HEK293 (cell line): ENCODE data around the gene AKAP14.
A peak's percentile ranks its signal among the peaks of the same experiment; 100 is the strongest.

Source experiments
- BCL6B ChIP-seq: fragments of 450-650 bp; formaldehyde crosslinking; IDR thresholded peaks from 2 replicates; pipeline ENCODE4 v1.5.1; 2017; ENCODE audit warnings: missing biosample characterization, missing genetic modification characterization
- FEZF1 ChIP-seq: fragments of 450-650 bp; formaldehyde crosslinking; IDR thresholded peaks from 2 replicates; pipeline ENCODE4 v1.5.1; 2016; ENCODE audit warnings: missing biosample characterization, missing genetic modification characterization
- KLF1 ChIP-seq: fragments of 450-650 bp; formaldehyde crosslinking; IDR thresholded peaks from 2 replicates; pipeline ENCODE4 v1.5.1; 2016; ENCODE audit warnings: missing biosample characterization, missing genetic modification characterization
- KLF8 ChIP-seq: fragments of 450-650 bp; formaldehyde crosslinking; IDR thresholded peaks from 2 replicates; pipeline ENCODE4 v1.5.1; 2016; ENCODE audit warnings: missing biosample characterization, missing genetic modification characterization
- TCF7L2 ChIP-seq: IDR thresholded peaks from 2 replicates; pipeline ENCODE4 v1.6.1; 2011; ENCODE audit warnings: low read depth, mild to moderate bottlenecking, inconsistent platforms, low read length, moderate library complexity, borderline replicate concordance
- YY1 ChIP-seq: fragments of 450-650 bp; formaldehyde crosslinking; IDR thresholded peaks from 2 replicates; pipeline ENCODE4 v1.5.1; 2018; ENCODE audit warnings: missing biosample characterization, missing genetic modification characterization
- ZBTB26 ChIP-seq: fragments of 450-650 bp; formaldehyde crosslinking; optimal IDR thresholded peaks from 2 replicates; pipeline ENCODE3; 2016; ENCODE audit warnings: missing biosample characterization, mild to moderate bottlenecking, missing genetic modification characterization
- ZBTB48 ChIP-seq: fragments of 450-650 bp; formaldehyde crosslinking; IDR thresholded peaks from 2 replicates; pipeline ENCODE4 v1.5.1; 2016; ENCODE audit warnings: missing biosample characterization, missing genetic modification characterization
- ZBTB7A ChIP-seq: fragments of 450-650 bp; formaldehyde crosslinking; IDR thresholded peaks from 2 replicates; pipeline ENCODE4 v1.5.1; 2016; ENCODE audit warnings: low read depth, missing biosample characterization, missing genetic modification characterization
- ZNF184 ChIP-seq: fragments of 450-650 bp; IDR thresholded peaks from 2 replicates; pipeline ENCODE4 v1.5.1; 2018; ENCODE audit warnings: missing biosample characterization, mild to moderate bottlenecking, missing genetic modification characterization
- ZNF221 ChIP-seq: fragments of 450-650 bp; formaldehyde crosslinking; IDR thresholded peaks from 2 replicates; pipeline ENCODE4 v1.5.1; 2017; ENCODE audit warnings: missing biosample characterization, missing genetic modification characterization, borderline replicate concordance
- ZNF223 ChIP-seq: fragments of 450-650 bp; formaldehyde crosslinking; IDR thresholded peaks from 2 replicates; pipeline ENCODE4 v1.5.1; 2016; ENCODE audit warnings: missing biosample characterization, missing genetic modification characterization
- ZNF280C ChIP-seq: fragments of 450-650 bp; formaldehyde crosslinking; IDR thresholded peaks from 2 replicates; pipeline ENCODE4 v1.5.1; 2016; ENCODE audit warnings: missing biosample characterization, missing genetic modification characterization
- ZNF341 ChIP-seq: fragments of 450-650 bp; formaldehyde crosslinking; IDR thresholded peaks from 2 replicates; pipeline ENCODE4; 2016; ENCODE audit warnings: low read depth, missing biosample characterization, missing genetic modification characterization
- ZNF37A ChIP-seq: fragments of 450-650 bp; IDR thresholded peaks from 2 replicates; pipeline ENCODE4 v1.5.1; 2018; ENCODE audit warnings: missing biosample characterization, missing genetic modification characterization
- ZNF391 ChIP-seq: fragments of 450-650 bp; formaldehyde crosslinking; IDR thresholded peaks from 2 replicates; pipeline ENCODE4 v1.5.1; 2016; ENCODE audit warnings: low read depth, missing biosample characterization, missing genetic modification characterization, borderline replicate concordance
- ZNF433 ChIP-seq: fragments of 450-650 bp; formaldehyde crosslinking; IDR thresholded peaks from 2 replicates; pipeline ENCODE4 v1.5.1; 2016; ENCODE audit warnings: missing biosample characterization, missing genetic modification characterization, low read depth
- ZNF513 ChIP-seq: fragments of 450-650 bp; IDR thresholded peaks from 2 replicates; pipeline ENCODE4 v1.5.1; 2018; ENCODE audit warnings: missing biosample characterization, missing genetic modification characterization
- ZNF558 ChIP-seq: fragments of 450-650 bp; formaldehyde crosslinking; IDR thresholded peaks from 2 replicates; pipeline ENCODE4 v1.5.1; 2016; ENCODE audit warnings: missing biosample characterization, missing genetic modification characterization
- ZNF561 ChIP-seq: fragments of 450-650 bp; IDR thresholded peaks from 2 replicates; pipeline ENCODE4 v1.5.1; 2018; ENCODE audit warnings: missing biosample characterization, missing genetic modification characterization, borderline replicate concordance
- ZNF692 ChIP-seq: fragments of 450-650 bp; formaldehyde crosslinking; IDR thresholded peaks from 2 replicates; pipeline ENCODE4 v1.5.1; 2016; ENCODE audit warnings: missing biosample characterization, missing genetic modification characterization
- ZNF837 ChIP-seq: fragments of 450-650 bp; formaldehyde crosslinking; IDR thresholded peaks from 2 replicates; pipeline ENCODE4 v1.5.1; 2016; ENCODE audit warnings: missing biosample characterization, missing genetic modification characterization
- ZSCAN30 ChIP-seq: fragments of 450-650 bp; IDR thresholded peaks from 2 replicates; pipeline ENCODE4 v1.5.1; 2018; ENCODE audit warnings: missing biosample characterization, mild to moderate bottlenecking, missing genetic modification characterization, moderate library complexity
- ZXDB ChIP-seq: fragments of 450-650 bp; formaldehyde crosslinking; IDR thresholded peaks from 2 replicates; pipeline ENCODE4 v1.5.1; 2016; ENCODE audit warnings: missing biosample characterization, missing genetic modification characterization
- TF ChIP-seq, protein P1 (sequence below): fragments of 450-650 bp; formaldehyde crosslinking; conservative IDR thresholded peaks from 2 replicates; pipeline ENCODE4 v1.5.1; 2016; ENCODE audit warnings: low read depth, missing biosample characterization, missing genetic modification characterization

The AKAP14 gene

GRCh38 chrX:119943185-119943988 is 47.7 kb downstream of the AKAP14 start, which contains the start of gene NKAP (continued):
- TF ChIP-seq BCL6B (tag by site-specific recombination) (no peak), ZNF221 (tag by site-specific recombination) (no peak), ZNF561 (tag by site-specific recombination) (peak; percentile 91; the same call in 1 of the 2 replicates), ZBTB26 (peak; percentile 80), KLF1 (no peak), ZNF37A (tag by site-specific recombination) (no peak), ZNF837 (tag by site-specific recombination) (no peak), ZXDB (tag by site-specific recombination) (peak; percentile 86), ZNF280C (tag by site-specific recombination) (no peak), YY1 (tag by site-specific recombination) (peak; percentile 61; the same call in 1 of the 2 replicates), ZNF433 (no peak), FEZF1 (tag by site-specific recombination) (no peak), ZNF184 (tag by site-specific recombination) (peak; percentile 72; the same call in 1 of the 2 replicates), ZNF391 (tag by site-specific recombination) (peak; percentile 75; the same call in 1 of the 2 replicates), ZNF692 (tag by site-specific recombination) (peak; percentile 78), ZSCAN30 (tag by site-specific recombination) (peak; percentile 96; the same call in 1 of the 2 replicates), ZNF513 (tag by site-specific recombination) (0 out of 2 replicates have a peak, but pooled peaks have one; percentile 36), ZBTB48 (tag by site-specific recombination) (peak; percentile 32; the same call in 1 of the 2 replicates), KLF8 (tag by site-specific recombination) (peak; percentile 81), ZNF341 (tag by site-specific recombination) (peak; percentile 91), ZBTB7A (tag by site-specific recombination) (0 out of 2 replicates have a peak, but pooled peaks have one; percentile 41), TCF7L2 (no peak), ZNF223 (tag by site-specific recombination) (no peak), ZNF558 (tag by site-specific recombination) (peak; percentile 69; the same call in 1 of the 2 replicates)
- TF ChIP-seq, protein P1, sequence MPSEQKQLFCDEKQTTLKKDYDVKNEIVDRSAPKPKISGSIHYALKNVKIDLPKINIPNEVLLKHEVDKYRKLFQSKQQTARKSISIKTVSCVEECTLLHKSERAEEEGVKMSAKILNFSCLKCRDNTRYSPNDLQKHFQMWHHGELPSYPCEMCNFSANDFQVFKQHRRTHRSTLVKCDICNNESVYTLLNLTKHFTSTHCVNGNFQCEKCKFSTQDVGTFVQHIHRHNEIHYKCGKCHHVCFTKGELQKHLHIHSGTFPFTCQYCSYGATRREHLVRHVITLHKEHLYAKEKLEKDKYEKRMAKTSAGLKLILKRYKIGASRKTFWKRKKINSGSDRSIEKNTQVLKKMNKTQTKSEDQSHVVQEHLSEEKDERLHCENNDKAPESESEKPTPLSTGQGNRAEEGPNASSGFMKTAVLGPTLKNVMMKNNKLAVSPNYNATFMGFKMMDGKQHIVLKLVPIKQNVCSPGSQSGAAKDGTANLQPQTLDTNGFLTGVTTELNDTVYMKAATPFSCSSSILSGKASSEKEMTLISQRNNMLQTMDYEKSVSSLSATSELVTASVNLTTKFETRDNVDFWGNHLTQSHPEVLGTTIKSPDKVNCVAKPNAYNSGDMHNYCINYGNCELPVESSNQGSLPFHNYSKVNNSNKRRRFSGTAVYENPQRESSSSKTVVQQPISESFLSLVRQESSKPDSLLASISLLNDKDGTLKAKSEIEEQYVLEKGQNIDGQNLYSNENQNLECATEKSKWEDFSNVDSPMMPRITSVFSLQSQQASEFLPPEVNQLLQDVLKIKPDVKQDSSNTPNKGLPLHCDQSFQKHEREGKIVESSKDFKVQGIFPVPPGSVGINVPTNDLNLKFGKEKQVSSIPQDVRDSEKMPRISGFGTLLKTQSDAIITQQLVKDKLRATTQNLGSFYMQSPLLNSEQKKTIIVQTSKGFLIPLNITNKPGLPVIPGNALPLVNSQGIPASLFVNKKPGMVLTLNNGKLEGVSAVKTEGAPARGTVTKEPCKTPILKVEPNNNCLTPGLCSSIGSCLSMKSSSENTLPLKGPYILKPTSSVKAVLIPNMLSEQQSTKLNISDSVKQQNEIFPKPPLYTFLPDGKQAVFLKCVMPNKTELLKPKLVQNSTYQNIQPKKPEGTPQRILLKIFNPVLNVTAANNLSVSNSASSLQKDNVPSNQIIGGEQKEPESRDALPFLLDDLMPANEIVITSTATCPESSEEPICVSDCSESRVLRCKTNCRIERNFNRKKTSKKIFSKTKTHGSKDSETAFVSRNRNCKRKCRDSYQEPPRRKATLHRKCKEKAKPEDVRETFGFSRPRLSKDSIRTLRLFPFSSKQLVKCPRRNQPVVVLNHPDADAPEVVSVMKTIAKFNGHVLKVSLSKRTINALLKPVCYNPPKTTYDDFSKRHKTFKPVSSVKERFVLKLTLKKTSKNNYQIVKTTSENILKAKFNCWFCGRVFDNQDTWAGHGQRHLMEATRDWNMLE (tag by site-specific recombination): peak; percentile 97
